SK-N-SH treated with all-trans-retinoic acid at 6 μM for 48 hours (cell line): ENCODE results near the gene C1R.

Experiments used
- ATAC-seq: fragments of 200-7000 bp; cut with Tn5 transposase; 3 replicates; pipeline ENCODE4 v1.9.1; 2020; ENCODE audit warnings: mild to moderate bottlenecking, moderate library complexity
- ARNTL ChIP-seq: fragments of 450-650 bp; formaldehyde crosslinking; IDR thresholded peaks from 2 replicates; pipeline ENCODE4 v1.5.0; 2020; ENCODE audit warnings: low read depth, mild to moderate bottlenecking, moderate library complexity, borderline replicate concordance
- BACH2 ChIP-seq: fragments of 250-450 bp; sonication (Bioruptor Pico); IDR thresholded peaks from 2 replicates; pipeline ENCODE4 v1.9.0; 2021; ENCODE audit warnings: mild to moderate bottlenecking, borderline replicate concordance
- CSDC2 ChIP-seq: fragments of 250-450 bp; sonication (Bioruptor Pico); IDR thresholded peaks from 2 replicates; pipeline ENCODE4 v1.5.0; 2020; ENCODE audit warnings: mild to moderate bottlenecking, moderate library complexity
- ESRRG ChIP-seq: fragments of 250-450 bp; sonication (Bioruptor Pico); IDR thresholded peaks from 2 replicates; pipeline ENCODE4 v1.6.1; 2021; ENCODE audit warnings: mild to moderate bottlenecking
- GLIS3 ChIP-seq: fragments of 250-450 bp; sonication (Bioruptor Pico); IDR thresholded peaks from 2 replicates; pipeline ENCODE4 v1.5.0; 2020; ENCODE audit warnings: mild to moderate bottlenecking, moderate library complexity
- ISL1 ChIP-seq: fragments of 250-450 bp; sonication (Bioruptor Pico); IDR thresholded peaks from 2 replicates; pipeline ENCODE4 v2.1.2; 2022; ENCODE audit warnings: mild to moderate bottlenecking, moderate library complexity
- OSR1 ChIP-seq: fragments of 250-450 bp; sonication (Bioruptor Pico); IDR thresholded peaks from 2 replicates; pipeline ENCODE4 v1.8.0; 2022; ENCODE audit warnings: moderate library complexity, mild to moderate bottlenecking, inconsistent platforms
- PPARA ChIP-seq: fragments of 250-450 bp; sonication (Bioruptor Pico); IDR thresholded peaks from 2 replicates; pipeline ENCODE4 v1.5.0; 2020; ENCODE audit warnings: mild to moderate bottlenecking, borderline replicate concordance
- RARB ChIP-seq: fragments of 250-450 bp; sonication (Bioruptor Pico); IDR thresholded peaks from 2 replicates; pipeline ENCODE4 v1.8.0; 2021; ENCODE audit warnings: mild to moderate bottlenecking, moderate library complexity
- SNAI2 ChIP-seq: fragments of 250-450 bp; sonication (Bioruptor Pico); IDR thresholded peaks from 2 replicates; pipeline ENCODE4 v1.5.0; 2020; ENCODE audit warnings: mild to moderate bottlenecking, moderate library complexity
- TCF4 ChIP-seq: fragments of 250-450 bp; sonication (Bioruptor Pico); IDR thresholded peaks from 2 replicates; pipeline ENCODE4 v1.8.0; 2021; ENCODE audit warnings: mild to moderate bottlenecking, moderate library complexity, borderline replicate concordance
- ZFP3 ChIP-seq: fragments of 250-450 bp; sonication (Bioruptor Pico); IDR thresholded peaks from 2 replicates; pipeline ENCODE4 v1.5.0; 2020; ENCODE audit warnings: mild to moderate bottlenecking, moderate library complexity
- ZFP30 ChIP-seq: fragments of 450-650 bp; formaldehyde crosslinking; IDR thresholded peaks from 2 replicates; pipeline ENCODE4 v1.5.0; 2022; ENCODE audit warnings: mild to moderate bottlenecking, moderate library complexity
- ZNF70 ChIP-seq: fragments of 450-650 bp; formaldehyde crosslinking; IDR thresholded peaks from 2 replicates; pipeline ENCODE4 v1.5.0; 2020; ENCODE audit warnings: mild to moderate bottlenecking, moderate library complexity
- TF ChIP-seq, protein P1 (sequence below): fragments of 250-450 bp; sonication (Bioruptor Pico); IDR thresholded peaks from 2 replicates; pipeline ENCODE4 v1.5.0; 2020; ENCODE audit warnings: mild to moderate bottlenecking, moderate library complexity
- TF ChIP-seq, protein P2 (sequence below): fragments of 250-450 bp; sonication (Bioruptor Pico); IDR thresholded peaks from 2 replicates; pipeline ENCODE4 v1.5.1; 2020; ENCODE audit warnings: low read depth, mild to moderate bottlenecking, moderate library complexity
- TF ChIP-seq, protein P3 (sequence below): fragments of 250-450 bp; sonication (Bioruptor Pico); IDR thresholded peaks from 2 replicates; pipeline ENCODE4 v1.8.0; 2020; ENCODE audit warnings: mild to moderate bottlenecking, moderate library complexity, borderline replicate concordance
- TF ChIP-seq, protein P4 (sequence below): fragments of 250-450 bp; sonication (Bioruptor Pico); IDR thresholded peaks from 2 replicates; pipeline ENCODE4 v1.8.0; 2021; ENCODE audit warnings: low read depth, mild to moderate bottlenecking, moderate library complexity, borderline replicate concordance
- TF ChIP-seq, protein P5 (sequence below): fragments of 250-450 bp; sonication (Bioruptor Pico); IDR thresholded peaks from 2 replicates; pipeline ENCODE4 v1.5.1; 2021; ENCODE audit warnings: mild to moderate bottlenecking, moderate library complexity

C1R gene

DNA sequence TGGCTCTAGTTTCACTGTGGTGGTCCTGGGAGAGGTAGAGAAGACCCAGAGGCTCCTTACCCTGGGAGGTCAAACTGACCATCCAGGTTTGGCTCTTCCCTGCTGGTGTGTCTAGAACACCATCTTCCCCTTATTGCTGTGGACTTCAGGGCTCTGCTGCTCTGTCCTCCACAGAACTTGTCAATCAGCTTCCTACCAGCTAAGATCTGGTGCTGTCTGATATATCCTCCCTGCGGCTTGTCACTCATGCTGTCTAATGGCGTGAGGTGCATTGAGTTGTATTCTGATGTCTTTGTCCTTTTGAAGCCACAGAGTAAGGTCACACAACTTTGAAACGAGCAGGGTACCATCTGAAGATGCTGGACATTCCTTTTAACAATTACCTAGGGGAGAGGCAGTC, 24.0 kb upstream of the C1R start:
- TF ChIP-seq, protein P1, sequence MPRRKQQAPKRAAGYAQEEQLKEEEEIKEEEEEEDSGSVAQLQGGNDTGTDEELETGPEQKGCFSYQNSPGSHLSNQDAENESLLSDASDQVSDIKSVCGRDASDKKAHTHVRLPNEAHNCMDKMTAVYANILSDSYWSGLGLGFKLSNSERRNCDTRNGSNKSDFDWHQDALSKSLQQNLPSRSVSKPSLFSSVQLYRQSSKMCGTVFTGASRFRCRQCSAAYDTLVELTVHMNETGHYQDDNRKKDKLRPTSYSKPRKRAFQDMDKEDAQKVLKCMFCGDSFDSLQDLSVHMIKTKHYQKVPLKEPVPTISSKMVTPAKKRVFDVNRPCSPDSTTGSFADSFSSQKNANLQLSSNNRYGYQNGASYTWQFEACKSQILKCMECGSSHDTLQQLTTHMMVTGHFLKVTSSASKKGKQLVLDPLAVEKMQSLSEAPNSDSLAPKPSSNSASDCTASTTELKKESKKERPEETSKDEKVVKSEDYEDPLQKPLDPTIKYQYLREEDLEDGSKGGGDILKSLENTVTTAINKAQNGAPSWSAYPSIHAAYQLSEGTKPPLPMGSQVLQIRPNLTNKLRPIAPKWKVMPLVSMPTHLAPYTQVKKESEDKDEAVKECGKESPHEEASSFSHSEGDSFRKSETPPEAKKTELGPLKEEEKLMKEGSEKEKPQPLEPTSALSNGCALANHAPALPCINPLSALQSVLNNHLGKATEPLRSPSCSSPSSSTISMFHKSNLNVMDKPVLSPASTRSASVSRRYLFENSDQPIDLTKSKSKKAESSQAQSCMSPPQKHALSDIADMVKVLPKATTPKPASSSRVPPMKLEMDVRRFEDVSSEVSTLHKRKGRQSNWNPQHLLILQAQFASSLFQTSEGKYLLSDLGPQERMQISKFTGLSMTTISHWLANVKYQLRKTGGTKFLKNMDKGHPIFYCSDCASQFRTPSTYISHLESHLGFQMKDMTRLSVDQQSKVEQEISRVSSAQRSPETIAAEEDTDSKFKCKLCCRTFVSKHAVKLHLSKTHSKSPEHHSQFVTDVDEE (CRISPR knock-in tag): no peak
- TF ChIP-seq ZFP3 (CRISPR knock-in tag): no peak
- ATAC-seq: no peak

DNA sequence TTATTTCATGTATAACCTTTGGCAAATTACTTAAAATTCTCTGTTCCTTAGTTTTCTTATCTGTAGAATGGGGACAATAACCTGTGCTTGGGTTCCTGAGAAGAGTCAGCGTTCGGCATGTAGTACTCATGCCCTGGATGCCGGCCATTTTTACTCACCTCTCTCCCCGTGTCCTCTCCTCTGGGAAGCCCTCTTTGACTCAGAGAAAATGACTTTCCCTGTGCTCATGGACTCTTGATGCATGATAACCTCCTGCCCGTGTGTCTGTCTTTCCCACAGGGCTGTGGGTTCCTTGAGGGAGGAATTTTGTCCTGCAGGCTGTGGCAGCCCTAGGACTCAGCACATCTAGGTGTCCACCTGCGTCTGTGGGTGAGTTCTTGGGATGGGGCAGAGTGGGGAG, 22.6 kb upstream of the C1R start:
- ATAC-seq: no peak
- no peak for TF ChIP-seq ARNTL
- TF ChIP-seq OSR1 (CRISPR knock-in tag): no peak
- TF ChIP-seq PPARA (CRISPR knock-in tag): no peak
- TF ChIP-seq, protein P2, sequence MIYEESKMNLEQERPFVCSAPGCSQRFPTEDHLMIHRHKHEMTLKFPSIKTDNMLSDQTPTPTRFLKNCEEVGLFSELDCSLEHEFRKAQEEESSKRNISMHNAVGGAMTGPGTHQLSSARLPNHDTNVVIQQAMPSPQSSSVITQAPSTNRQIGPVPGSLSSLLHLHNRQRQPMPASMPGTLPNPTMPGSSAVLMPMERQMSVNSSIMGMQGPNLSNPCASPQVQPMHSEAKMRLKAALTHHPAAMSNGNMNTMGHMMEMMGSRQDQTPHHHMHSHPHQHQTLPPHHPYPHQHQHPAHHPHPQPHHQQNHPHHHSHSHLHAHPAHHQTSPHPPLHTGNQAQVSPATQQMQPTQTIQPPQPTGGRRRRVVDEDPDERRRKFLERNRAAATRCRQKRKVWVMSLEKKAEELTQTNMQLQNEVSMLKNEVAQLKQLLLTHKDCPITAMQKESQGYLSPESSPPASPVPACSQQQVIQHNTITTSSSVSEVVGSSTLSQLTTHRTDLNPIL (CRISPR knock-in tag): no peak
- TF ChIP-seq, protein P3, sequence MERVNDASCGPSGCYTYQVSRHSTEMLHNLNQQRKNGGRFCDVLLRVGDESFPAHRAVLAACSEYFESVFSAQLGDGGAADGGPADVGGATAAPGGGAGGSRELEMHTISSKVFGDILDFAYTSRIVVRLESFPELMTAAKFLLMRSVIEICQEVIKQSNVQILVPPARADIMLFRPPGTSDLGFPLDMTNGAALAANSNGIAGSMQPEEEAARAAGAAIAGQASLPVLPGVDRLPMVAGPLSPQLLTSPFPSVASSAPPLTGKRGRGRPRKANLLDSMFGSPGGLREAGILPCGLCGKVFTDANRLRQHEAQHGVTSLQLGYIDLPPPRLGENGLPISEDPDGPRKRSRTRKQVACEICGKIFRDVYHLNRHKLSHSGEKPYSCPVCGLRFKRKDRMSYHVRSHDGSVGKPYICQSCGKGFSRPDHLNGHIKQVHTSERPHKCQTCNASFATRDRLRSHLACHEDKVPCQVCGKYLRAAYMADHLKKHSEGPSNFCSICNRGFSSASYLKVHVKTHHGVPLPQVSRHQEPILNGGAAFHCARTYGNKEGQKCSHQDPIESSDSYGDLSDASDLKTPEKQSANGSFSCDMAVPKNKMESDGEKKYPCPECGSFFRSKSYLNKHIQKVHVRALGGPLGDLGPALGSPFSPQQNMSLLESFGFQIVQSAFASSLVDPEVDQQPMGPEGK (CRISPR knock-in tag): no peak
- no peak for TF ChIP-seq ZNF70 (CRISPR knock-in tag)
- TF ChIP-seq SNAI2 (CRISPR knock-in tag): no peak
- no peak for TF ChIP-seq ZFP30 (CRISPR knock-in tag)
- TF ChIP-seq, protein P4, sequence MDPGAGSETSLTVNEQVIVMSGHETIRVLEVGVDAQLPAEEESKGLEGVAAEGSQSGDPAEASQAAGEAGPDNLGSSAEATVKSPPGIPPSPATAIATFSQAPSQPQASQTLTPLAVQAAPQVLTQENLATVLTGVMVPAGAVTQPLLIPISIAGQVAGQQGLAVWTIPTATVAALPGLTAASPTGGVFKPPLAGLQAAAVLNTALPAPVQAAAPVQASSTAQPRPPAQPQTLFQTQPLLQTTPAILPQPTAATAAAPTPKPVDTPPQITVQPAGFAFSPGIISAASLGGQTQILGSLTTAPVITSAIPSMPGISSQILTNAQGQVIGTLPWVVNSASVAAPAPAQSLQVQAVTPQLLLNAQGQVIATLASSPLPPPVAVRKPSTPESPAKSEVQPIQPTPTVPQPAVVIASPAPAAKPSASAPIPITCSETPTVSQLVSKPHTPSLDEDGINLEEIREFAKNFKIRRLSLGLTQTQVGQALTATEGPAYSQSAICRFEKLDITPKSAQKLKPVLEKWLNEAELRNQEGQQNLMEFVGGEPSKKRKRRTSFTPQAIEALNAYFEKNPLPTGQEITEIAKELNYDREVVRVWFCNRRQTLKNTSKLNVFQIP: no peak
- no peak for TF ChIP-seq BACH2 (CRISPR knock-in tag)
- no peak for TF ChIP-seq TCF4 (CRISPR knock-in tag)
- TF ChIP-seq, protein P5, sequence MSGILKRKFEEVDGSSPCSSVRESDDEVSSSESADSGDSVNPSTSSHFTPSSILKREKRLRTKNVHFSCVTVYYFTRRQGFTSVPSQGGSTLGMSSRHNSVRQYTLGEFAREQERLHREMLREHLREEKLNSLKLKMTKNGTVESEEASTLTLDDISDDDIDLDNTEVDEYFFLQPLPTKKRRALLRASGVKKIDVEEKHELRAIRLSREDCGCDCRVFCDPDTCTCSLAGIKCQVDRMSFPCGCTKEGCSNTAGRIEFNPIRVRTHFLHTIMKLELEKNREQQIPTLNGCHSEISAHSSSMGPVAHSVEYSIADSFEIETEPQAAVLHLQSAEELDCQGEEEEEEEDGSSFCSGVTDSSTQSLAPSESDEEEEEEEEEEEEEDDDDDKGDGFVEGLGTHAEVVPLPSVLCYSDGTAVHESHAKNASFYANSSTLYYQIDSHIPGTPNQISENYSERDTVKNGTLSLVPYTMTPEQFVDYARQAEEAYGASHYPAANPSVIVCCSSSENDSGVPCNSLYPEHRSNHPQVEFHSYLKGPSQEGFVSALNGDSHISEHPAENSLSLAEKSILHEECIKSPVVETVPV (CRISPR knock-in tag): no peak
- no peak for TF ChIP-seq ISL1
- no peak for TF ChIP-seq ESRRG (CRISPR knock-in tag)
- no peak for TF ChIP-seq RARB (CRISPR knock-in tag)
- no peak for TF ChIP-seq CSDC2
- TF ChIP-seq, protein P1 (CRISPR knock-in tag): no peak
- no peak for TF ChIP-seq GLIS3

DNA sequence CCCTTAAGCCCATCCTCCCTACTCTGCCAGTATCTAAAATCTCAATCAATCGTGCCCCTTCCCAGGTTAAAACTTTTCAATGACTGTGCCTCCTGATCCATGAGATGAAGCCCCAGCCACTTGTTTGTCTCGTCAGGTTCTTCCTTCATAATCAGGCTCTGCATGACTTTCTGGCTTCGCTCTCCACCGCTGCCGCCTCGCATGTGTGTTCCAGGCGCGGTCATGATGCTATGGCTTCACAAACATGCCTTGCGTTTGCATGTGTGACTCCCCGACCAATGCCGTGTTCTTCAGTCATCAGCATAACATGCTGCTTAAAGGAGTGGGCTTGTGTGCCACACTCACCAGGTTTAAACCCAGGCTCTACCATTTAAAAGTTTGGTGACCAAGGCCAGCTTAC, 21.8 kb upstream of the C1R start:
- ATAC-seq: no peak
- TF ChIP-seq, protein P1 (CRISPR knock-in tag): no peak
- TF ChIP-seq, all 23 proteins: peak for 0
